Activated CD4-positive, alpha-beta T cell treated with anti-CD3 and anti-CD28 coated beads, Interleukin-2, amount 50 U/mL, for 48 hours (primary cell): ENCODE data around the gene RGS3.

Experiments used
- DNase-seq, 2 experiments: peaks; one replicate each; pipeline ENCODE4 v3.0.0-alpha.2; 2020

RGS3 gene

DNA sequence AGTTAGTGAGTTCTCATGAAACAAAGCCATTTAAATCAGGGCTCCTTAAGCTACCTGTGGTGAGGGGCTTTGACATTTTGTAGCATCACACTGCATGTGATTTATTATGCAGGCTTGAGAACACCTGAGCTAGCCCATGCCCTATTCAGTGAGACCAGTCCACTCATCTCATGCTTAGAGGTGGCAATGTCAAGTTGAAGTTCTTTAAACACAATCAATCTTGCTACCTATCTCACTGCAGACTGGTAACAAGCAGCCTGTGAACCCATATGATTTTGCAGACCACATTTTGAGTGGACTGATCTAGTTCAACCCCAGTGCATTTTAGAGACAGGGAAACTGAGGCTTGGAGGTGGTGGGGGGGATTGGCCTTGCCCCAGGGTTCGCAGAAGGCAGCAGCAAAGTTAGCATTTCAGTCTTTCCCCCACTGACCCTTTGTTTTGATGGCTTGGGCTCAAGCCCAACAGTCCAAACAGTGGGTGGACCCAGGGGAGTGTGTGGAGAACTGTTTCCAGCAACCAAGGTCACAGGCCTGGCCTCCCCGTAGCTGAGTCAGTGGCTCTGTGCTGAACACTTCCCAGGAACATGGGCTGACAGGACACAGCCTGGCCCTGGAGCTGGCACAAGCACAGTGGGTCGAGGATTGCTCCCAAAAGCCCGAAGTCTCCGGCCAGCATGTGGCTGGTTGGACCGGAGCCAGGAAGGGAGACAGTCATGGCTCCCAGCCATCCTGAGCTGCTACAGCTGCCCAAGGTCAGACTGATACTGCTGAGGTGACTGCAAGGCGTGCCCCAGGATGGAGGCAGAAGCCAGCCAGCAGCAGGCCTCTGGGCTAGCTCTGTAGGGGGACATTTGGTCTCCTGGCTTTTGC lies 95.3 kb downstream of the RGS3 start:
- no peak for DNase-seq

GRCh38 chr9:113559834-113560800 lies 96.6 kb downstream of the RGS3 start:
- no peak for DNase-seq

GRCh38 chr9:113562653-113563381 lies 99.3 kb downstream of the RGS3 start:
- no peak for DNase-seq

DNA sequence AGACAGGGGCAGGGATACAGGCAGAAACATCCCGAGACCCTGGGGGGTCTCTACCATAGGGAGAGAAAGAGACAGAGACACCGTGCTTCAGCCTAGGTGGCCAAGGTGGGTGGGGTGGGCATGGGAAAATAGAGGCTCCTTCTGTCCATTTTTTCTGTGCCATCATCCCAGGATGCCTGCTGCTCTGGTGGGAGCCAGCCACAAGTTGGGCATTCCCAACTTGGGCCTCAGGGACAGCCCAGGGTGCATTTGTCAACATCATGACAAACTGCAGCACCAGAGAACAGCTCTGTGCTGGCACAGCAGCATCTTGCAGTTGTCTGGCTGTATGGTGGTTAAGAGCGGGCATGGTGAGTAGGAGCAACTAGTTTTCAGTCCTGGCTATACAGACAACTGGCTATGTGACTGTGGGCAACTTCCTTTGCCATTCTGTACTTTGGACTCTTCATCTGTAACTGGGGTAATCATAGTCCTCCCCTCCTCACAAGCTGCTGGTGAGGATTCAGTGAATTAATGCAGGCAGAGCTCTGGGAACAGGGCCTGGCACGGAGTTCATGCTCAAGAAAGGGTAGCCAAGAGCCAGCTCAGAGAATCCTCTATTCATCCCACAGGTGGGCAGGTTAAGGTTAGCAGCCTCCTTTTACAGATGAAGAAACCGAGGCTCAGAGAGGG lies 100.4 kb downstream of the RGS3 start:
- no peak for DNase-seq

- no peak for DNase-seq
These were observed 101.1 kb downstream of the RGS3 start for GRCh38 chr9:113564498-113565237.

GRCh38 chr9:113566016-113566711 lies 102.6 kb downstream of the RGS3 start:
- no peak for DNase-seq

- DNase-seq: no peak
These were observed 103.2 kb downstream of the RGS3 start for GRCh38 chr9:113566712-113567071.

GRCh38 chr9:113567361-113568080 lies 104.0 kb downstream of the RGS3 start:
- DNase-seq: no peak

GRCh38 chr9:113568081-113568435 lies 104.5 kb downstream of the RGS3 start:
- no peak for DNase-seq

DNA sequence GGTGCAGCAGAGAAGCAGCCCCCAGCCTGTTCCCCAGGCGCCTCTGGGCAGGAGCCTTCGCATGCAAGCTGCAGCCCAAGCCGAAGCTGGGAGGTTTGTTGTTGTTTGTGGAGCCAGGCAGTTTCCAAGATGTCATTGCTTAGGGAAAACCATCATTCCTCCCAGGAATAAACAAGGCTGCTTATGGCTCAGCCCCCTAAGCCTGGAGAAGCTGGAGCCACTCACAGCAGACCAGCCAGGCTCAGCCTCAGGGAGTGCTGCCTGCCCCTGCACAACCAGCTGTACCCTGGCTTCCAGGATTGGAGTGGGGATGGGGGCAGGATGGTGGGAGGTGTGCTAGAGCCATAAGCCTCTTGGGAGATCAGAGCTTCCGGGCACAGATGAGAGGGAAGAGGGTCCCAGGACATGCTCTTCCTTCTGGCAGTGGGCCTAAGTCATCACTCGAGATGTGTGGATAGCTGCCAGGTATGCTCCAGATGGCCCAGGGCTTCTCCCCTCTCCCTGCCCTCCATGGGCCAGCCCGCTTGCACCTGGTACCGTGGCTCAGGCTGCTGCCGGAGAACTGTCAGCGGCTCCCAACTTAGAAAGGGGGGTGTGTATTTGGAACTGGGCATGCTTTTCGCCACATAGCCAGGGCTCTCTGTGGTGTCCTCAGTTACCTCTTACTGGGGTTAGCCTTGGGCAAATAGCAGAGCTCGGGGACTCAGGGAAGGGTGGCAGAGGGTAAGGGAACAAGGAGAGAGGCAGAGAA lies 105.2 kb downstream of the RGS3 start:
- no peak for DNase-seq

DNA sequence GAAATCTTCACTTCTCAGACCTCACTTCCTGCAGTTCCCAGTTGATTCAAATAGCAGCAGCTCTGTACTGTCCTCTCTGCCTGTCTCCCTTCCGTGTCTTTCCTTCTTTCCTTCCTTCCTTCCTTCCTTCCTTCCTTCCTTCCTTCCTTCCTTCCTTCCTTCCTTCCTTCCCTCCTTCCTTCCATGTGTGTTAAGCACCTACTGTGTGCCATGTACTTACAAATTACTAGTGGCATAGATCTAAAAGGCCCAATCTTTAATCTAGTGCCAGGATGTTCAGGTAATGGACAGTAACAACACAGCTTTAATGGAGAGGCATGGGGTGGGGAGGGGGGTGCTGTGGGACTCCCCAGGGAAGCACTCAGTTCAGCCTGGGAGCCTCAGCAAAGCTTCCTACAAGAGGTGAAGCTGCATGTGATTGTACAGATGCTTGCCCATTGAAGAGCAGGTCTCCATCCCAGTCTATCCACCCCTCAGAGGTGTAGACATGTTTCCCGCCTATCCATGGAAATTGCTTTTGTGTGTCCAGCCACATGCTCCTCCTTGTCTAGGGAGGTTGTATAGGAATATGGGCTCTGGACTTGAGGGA lies 106.0 kb downstream of the RGS3 start:
- DNase-seq: no peak

DNA sequence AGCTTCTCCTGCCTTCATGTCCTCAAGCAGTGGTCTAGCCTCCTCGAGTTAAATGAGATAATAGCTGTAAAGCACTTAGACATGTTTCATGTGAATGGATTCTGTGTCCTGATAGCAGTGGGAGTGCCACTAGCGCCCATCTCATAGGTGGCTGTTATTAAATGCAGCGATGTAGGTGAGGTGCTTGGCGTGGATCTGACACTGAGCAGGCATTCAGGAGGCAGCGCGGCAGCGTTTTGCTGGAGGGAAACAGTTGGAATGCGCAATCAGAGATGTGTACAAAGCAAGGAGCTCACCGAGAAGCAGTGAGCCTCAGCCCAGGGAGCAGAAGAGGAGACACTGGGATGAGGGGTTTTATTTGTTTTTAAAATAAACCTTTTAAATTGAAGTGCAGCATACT lies 106.6 kb downstream of the RGS3 start:
- no peak for DNase-seq

DNA sequence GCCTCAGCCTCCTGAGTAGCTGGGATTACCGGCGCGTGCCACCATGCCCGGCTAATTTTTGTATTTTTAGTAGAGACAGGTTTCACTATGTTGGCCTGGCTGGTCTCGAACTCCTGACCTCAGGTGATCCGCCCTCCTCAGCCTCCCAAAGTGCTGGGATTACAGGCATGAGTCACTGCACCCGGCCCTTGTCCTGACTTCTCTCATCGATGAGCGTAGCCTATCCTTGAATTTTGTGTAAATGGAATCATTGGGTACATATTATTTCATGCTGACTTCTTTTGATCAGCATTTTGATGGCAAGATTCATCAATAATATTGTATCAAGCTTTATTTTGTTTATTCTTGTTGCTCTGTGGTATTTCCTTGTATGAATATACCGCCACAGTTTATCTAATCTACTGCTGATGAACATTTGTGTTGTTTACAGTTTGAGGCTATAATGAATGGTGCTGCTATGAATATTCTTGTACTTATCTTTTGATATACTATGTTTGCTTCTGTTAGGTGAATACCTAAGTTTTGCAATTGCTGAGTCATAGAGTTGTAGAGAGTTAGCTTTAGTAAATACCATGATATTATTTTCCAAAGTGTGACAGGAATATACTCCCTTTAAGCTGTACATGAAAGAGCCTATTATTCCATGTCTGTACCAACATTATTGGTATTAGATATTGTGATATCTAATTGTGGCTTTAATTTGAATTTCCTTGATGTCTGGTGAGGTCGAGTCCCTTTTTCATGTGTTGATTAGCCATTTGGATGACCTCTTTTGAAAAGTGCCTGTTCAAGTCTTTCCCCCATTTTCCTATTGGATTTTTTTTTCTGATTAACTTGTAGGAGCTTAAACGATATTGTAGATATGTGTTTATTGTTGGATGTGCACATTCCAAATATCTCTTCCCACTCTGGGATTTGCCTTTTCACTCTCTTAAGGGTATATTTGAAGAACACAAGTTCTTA lies 107.5 kb downstream of the RGS3 start:
- no peak for DNase-seq

DNA sequence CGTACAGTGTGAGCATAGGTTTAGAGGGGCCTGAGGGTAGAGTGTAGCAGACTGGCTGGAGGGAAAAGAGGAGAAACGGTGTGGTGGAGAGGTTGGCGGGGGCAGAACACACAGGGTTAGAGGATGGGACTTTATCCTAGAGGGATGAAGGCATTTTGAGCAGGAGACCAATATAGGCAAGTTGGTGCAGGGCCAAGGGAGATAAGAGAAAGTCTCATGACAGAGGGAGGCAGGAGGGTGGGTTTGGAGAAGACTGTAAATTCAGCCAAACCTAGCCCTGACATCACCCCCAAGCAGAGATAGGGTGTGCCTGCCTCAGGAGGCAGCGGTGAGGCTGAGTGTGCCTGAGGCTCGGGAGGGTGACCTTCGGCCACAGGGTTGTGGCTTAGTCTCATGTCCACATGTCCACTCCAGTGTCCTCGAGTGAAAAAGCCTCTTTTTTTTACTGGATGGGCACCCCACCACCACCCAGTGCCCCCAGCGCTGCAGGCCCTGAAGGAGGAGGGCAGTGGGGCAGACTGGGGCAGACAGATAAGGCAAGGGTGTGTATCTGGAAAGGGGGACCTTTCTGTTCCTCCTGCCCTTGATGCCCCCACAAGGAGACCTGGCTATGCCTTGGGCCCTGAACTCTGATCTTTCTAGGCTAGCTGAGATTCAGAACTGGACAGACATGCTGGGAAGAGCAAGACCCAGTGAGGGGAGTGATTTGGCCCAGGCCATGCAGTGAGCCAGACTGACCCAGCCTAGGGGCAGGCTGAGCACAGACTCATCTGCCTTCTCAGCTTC lies 108.7 kb downstream of the RGS3 start:
- no peak for DNase-seq

GRCh38 chr9:113573046-113573958 lies 109.8 kb downstream of the RGS3 start:
- no peak for DNase-seq

GRCh38 chr9:113573959-113574352 lies 110.4 kb downstream of the RGS3 start:
- DNase-seq: no peak
